NT2/D1 (cell line): ENCODE measurements around the gene SFI1.

Experiments
- SUZ12 ChIP-seq: IDR thresholded peaks from 2 replicates; pipeline ENCODE4 v1.6.1; 2011; ENCODE audit not compliant: insufficient read length, insufficient read depth; ENCODE audit errors: extremely low read depth
- YY1 ChIP-seq: IDR thresholded peaks from 2 replicates; pipeline ENCODE4 v1.6.1; 2011; ENCODE audit not compliant: insufficient read length, insufficient read depth
- ZNF274 ChIP-seq: IDR thresholded peaks from 2 replicates; pipeline ENCODE4 v1.6.1; 2011; ENCODE audit warnings: mild to moderate bottlenecking, low read depth, low read length

- TF ChIP-seq ZNF274 (no peak), SUZ12 (no peak), YY1 (no peak)
Observed at GRCh38 chr22:31447337-31447736, 49.0 kb upstream of the SFI1 start.
